Activated CD4-positive, alpha-beta T cell treated with anti-CD3 and anti-CD28 coated beads for 24 hours (primary cell): Measurements from ENCODE around the gene BAIAP2L2.
"Not testable (repeated sequence)": the region's sequence is repeated elsewhere in the genome, so short reads cannot be mapped to it uniquely, and the experiment has no call there.

Experiments
- DNase-seq, 2 donors: peaks; one replicate each; pipeline ENCODE4 v3.0.0-alpha.2; 2020; ENCODE audit warnings: low read depth in 2 of 2

The BAIAP2L2 gene

GRCh38 chr22:38129021-38129420 is 18.5 kb upstream of the BAIAP2L2 start:
- no peak for DNase-seq

GRCh38 chr22:38127869-38128268 is 17.4 kb upstream of the BAIAP2L2 start:
- no peak for DNase-seq

GRCh38 chr22:38126928-38127668 is 16.6 kb upstream of the BAIAP2L2 start:
- DNase-seq, result no peak

GRCh38 chr22:38125751-38126201 is 15.3 kb upstream of the BAIAP2L2 start:
- no peak for DNase-seq

- DNase-seq, result no peak
These were observed 14.6 kb upstream of the BAIAP2L2 start for GRCh38 chr22:38125038-38125610.

- DNase-seq, result no peak
These were observed 13.9 kb upstream of the BAIAP2L2 start for GRCh38 chr22:38124236-38124974.

GRCh38 chr22:38122616-38123015 is 12.1 kb upstream of the BAIAP2L2 start:
- no peak for DNase-seq

GRCh38 chr22:38120359-38121110 is 10.1 kb upstream of the BAIAP2L2 start:
- no peak for DNase-seq

GRCh38 chr22:38118747-38119146 is 8.3 kb upstream of the BAIAP2L2 start:
- not testable (repeated sequence) for DNase-seq

GRCh38 chr22:38118182-38118581 is 7.7 kb upstream of the BAIAP2L2 start:
- no peak for DNase-seq

GRCh38 chr22:38117556-38117955 is 7.1 kb upstream of the BAIAP2L2 start:
- DNase-seq, result not testable (repeated sequence)

- DNase-seq, result no peak
These were observed 5.1 kb upstream of the BAIAP2L2 start for GRCh38 chr22:38115423-38116205.

GRCh38 chr22:38114484-38115398 is 4.3 kb upstream of the BAIAP2L2 start:
- DNase-seq, result peak; percentile 72 to 80

GRCh38 chr22:38112381-38112780 is 1.9 kb upstream of the BAIAP2L2 start:
- DNase-seq, result no peak

- no peak for DNase-seq
These were observed 1.5 kb upstream of the BAIAP2L2 start for GRCh38 chr22:38111925-38112355.

GRCh38 chr22:38110863-38111852 is 674 bp upstream of the BAIAP2L2 start:
- no peak for DNase-seq

- DNase-seq, result no peak
These were observed 998 bp downstream of the BAIAP2L2 start for GRCh38 chr22:38109371-38110001.

- no peak for DNase-seq
These were observed 1.7 kb downstream of the BAIAP2L2 start for GRCh38 chr22:38108561-38109319.
